Breast epithelium (tissue), 4 donors: ENCODE measurements around the gene HPS1. TPM values are rescaled to one million over a fixed set of nuclear protein-coding genes. Genes with fewer than 3 reads are reported as not detected.
A peak's percentile ranks its signal among the peaks of the same experiment; 100 is the strongest.

Source experiments
- DNase-seq, 2 donors: peaks; one replicate each; pipeline ENCODE4 v3.0.0-alpha.2; 2019; ENCODE audit warnings: low spot score in 2 of 2
- H3K27ac ChIP-seq, 2 donors: fragments of 200-600 bp; sonication (generic) in 1 of 2; one replicate each; pipeline ENCODE4 v1.5.1; 2016 to 2019; ENCODE audit warnings: mild to moderate bottlenecking in 1 of 2
- H3K27me3 ChIP-seq, 2 donors: fragments of 200-600 bp; sonication (generic) in 1 of 2; one replicate each; pipeline versions ENCODE4 v1.5.1 to v1.6.0; 2017 to 2019; ENCODE audit warnings: control low read depth in 1 of 2, mild to moderate bottlenecking in 1 of 2
- H3K36me3 ChIP-seq: fragments of 200-600 bp; one replicate; pipeline ENCODE4 v1.5.1; 2019
- H3K4me1 ChIP-seq, 2 donors: fragments of 200-600 bp; sonication (generic); one replicate each; pipeline ENCODE4 v1.5.1; 2016 to 2019; ENCODE audit warnings: control low read depth in 1 of 2
- H3K4me3 ChIP-seq, 3 donors: fragments of 200-600 bp; sonication (generic); 1 replicate in 2 of 3; 2 replicates in 1 of 3; pipeline ENCODE4 v1.5.1; 2016 to 2019; ENCODE audit warnings: mild to moderate bottlenecking in 3 of 3, moderate library complexity in 2 of 3
- H3K9me3 ChIP-seq, 2 donors: fragments of 200-600 bp; sonication (generic) in 1 of 2; one replicate each; pipeline ENCODE4 v1.5.1; 2016 to 2019; ENCODE audit warnings: control low read depth in 1 of 2
- POLR2A ChIP-seq: fragments of 450-650 bp; IDR thresholded peaks from one replicate; pipeline ENCODE4 v1.6.1; 2016; ENCODE audit warnings: antibody characterized with exemption, mild to moderate bottlenecking, moderate library complexity
- POLR2AphosphoS5 ChIP-seq, 3 donors: sonication (generic); formaldehyde crosslinking; IDR thresholded peaks; one replicate each; pipeline ENCODE4 v1.6.1; 2017; ENCODE audit warnings: antibody characterized with exemption in 3 of 3
- intact Hi-C: fragments of 100-400 bp; cut with DNase I; formaldehyde crosslinking; loops from one replicate; pipeline ENCODE4 v1.15.1; 2023; ENCODE audit warnings: low total_unique reads
- total RNA-seq, 3 donors: library from RNA; depleted of rRNA; stranded (reverse); fragments of >200 nt; gene quantifications; one replicate each; pipeline ENCODE4 v1.1.0, GENCODE V29; 2016
- TF ChIP-seq, protein P1 (sequence below), 3 donors: fragments of 450-650 bp; IDR thresholded peaks; one replicate each; pipeline ENCODE4 v1.5.1; 2016 to 2017; ENCODE audit warnings: antibody characterized with exemption in 3 of 3, mild to moderate bottlenecking in 3 of 3, moderate library complexity in 3 of 3

Gene HPS1
- total RNA-seq, 3 donors from 2014 or later: 48.2 to 62.3 (median 61.8) TPM

- intact Hi-C loops: no loop called here
- no peak for DNase-seq
- Histone ChIP-seq H3K9me3 (no peaks in the 10 kb centered on the region), H3K36me3 (no peaks in the 10 kb centered on the region), H3K27me3 (no peaks in the 10 kb centered on the region), H3K4me3 (no peak overlapping the region), H3K4me1 (no peaks in the 10 kb centered on the region), H3K27ac (peak overlapping the region in 1 of 2 donors; percentile 67)
- TF ChIP-seq POLR2AphosphoS5 (IDR thresholded peaks at IDR 0.05): no peak
- TF ChIP-seq POLR2A: no peak
- TF ChIP-seq, protein P1, sequence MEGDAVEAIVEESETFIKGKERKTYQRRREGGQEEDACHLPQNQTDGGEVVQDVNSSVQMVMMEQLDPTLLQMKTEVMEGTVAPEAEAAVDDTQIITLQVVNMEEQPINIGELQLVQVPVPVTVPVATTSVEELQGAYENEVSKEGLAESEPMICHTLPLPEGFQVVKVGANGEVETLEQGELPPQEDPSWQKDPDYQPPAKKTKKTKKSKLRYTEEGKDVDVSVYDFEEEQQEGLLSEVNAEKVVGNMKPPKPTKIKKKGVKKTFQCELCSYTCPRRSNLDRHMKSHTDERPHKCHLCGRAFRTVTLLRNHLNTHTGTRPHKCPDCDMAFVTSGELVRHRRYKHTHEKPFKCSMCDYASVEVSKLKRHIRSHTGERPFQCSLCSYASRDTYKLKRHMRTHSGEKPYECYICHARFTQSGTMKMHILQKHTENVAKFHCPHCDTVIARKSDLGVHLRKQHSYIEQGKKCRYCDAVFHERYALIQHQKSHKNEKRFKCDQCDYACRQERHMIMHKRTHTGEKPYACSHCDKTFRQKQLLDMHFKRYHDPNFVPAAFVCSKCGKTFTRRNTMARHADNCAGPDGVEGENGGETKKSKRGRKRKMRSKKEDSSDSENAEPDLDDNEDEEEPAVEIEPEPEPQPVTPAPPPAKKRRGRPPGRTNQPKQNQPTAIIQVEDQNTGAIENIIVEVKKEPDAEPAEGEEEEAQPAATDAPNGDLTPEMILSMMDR (IDR thresholded peaks at IDR 0.05): no peak
Observed at GRCh38 chr10:98487649-98488048, 40.9 kb upstream of the HPS1 start.

DNA sequence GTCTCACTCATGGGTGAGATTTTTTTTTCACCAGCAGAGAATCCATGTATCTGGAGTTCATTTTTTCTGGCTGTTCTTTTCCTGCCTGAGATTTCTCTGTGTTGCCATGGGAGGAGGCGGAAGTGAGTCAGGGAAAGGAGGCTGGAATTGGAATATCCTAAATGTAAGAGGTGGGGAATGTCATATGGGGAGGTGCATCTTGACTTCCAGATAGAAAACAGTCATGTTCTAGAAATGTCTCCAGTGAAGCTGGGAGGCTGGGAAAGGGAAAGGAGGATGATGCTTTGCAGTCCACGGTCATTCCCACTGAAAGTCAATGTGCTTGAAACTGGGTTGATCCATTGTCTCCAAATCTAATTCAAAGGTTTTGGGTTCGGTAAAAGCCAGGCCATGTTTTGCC lies 39.7 kb upstream of the HPS1 start:
- Histone ChIP-seq H3K27me3 (no peaks in the 10 kb centered on the region), H3K9me3 (no peaks in the 10 kb centered on the region), H3K36me3 (no peaks in the 10 kb centered on the region), H3K4me1 (no peaks in the 10 kb centered on the region), H3K4me3 (no peak overlapping the region), H3K27ac (peak overlapping the region; percentile 33 to 86)
- TF ChIP-seq POLR2AphosphoS5 (IDR thresholded peaks at IDR 0.05): no peak
- TF ChIP-seq POLR2A: no peak
- TF ChIP-seq, protein P1 (IDR thresholded peaks at IDR 0.05): no peak
- DNase-seq: no peak
- intact Hi-C loops: no loop called here

DNA sequence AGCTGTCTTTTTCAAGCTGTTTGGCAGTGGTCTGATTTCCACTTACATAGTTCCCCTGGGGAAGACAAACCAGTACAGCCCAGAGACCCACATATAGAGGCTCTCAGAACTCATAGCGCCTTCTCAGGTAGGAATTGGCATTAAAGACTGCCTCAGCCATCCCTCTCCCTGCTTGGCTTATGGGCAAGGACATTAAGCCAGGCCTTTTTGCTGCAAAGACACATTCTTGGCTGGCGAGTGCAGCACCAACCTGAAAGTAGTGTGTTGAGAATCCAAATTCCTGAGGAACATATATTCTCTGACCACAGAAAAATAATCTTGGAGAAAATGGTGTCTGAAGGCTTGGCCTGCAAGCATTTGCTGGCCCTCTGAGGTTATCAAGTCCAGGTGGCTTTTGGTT lies 39.2 kb upstream of the HPS1 start:
- no peaks in the 10 kb centered on the region for H3K9me3 ChIP-seq
- intact Hi-C loops: no loop called here
- no peaks in the 10 kb centered on the region for H3K4me1 ChIP-seq
- DNase-seq: no peak
- TF ChIP-seq, protein P1 (IDR thresholded peaks at IDR 0.05): no peak
- TF ChIP-seq POLR2AphosphoS5 (IDR thresholded peaks at IDR 0.05) (no peak), POLR2A (no peak)
- H3K27me3 ChIP-seq: no peaks in the 10 kb centered on the region
- H3K4me3 ChIP-seq: no peak overlapping the region
- H3K36me3 ChIP-seq: no peaks in the 10 kb centered on the region
- H3K27ac ChIP-seq: peak overlapping the region; percentile 55 to 86

GRCh38 chr10:98483658-98484057 lies 36.9 kb upstream of the HPS1 start:
- intact Hi-C loops: no loop called here
- H3K27me3 ChIP-seq: no peaks in the 10 kb centered on the region
- H3K27ac ChIP-seq: no peak overlapping the region

DNA sequence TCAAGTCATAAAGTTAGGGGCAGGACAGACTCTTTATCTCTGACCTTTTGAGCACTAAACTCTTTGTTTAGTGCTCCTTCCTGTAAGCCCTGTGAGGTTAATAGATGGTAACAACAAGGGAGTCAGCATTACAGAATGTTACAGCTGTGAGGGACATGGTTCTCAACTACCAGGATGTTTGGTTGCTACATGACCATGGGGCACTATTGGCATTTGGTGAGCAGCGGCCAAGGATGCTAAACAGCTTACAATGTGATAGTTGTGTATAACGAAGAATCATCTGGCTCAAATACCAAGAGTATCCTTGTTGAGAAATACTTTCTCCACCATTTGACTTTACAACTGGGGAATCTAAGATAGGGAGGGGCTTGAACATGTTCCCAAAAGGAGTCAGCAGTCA lies 35.4 kb upstream of the HPS1 start:
- no peaks in the 10 kb centered on the region for H3K36me3 ChIP-seq
- TF ChIP-seq, protein P1 (IDR thresholded peaks at IDR 0.05): no peak
- TF ChIP-seq POLR2A: no peak
- TF ChIP-seq POLR2AphosphoS5 (IDR thresholded peaks at IDR 0.05): no peak
- no peaks in the 10 kb centered on the region for H3K27me3 ChIP-seq
- no peak for DNase-seq
- intact Hi-C loops: no loop called here
- no peaks in the 10 kb centered on the region for H3K4me1 ChIP-seq
- peak overlapping the region in 1 of 2 donors; percentile 1 for H3K27ac ChIP-seq
- H3K9me3 ChIP-seq: no peaks in the 10 kb centered on the region
- H3K4me3 ChIP-seq: no peak overlapping the region

More at GRCh38 chr10:98483658-98484057, 36.9 kb upstream of the HPS1 start:
- no peak overlapping the region for H3K4me3 ChIP-seq
- no peaks in the 10 kb centered on the region for H3K36me3 ChIP-seq
- TF ChIP-seq POLR2A (no peak), POLR2AphosphoS5 (IDR thresholded peaks at IDR 0.05) (no peak)
- TF ChIP-seq, protein P1 (IDR thresholded peaks at IDR 0.05): no peak
- no peaks in the 10 kb centered on the region for H3K4me1 ChIP-seq
- H3K9me3 ChIP-seq: no peaks in the 10 kb centered on the region
- no peak for DNase-seq
